Heart left ventricle (tissue), 13 donors: Measurements from ENCODE around the gene GRK3.

Experiments
- CTCF ChIP-seq, 12 donors: fragments of 200-600 bp; sonication (generic) in 4 of 12; IDR thresholded peaks; one replicate each; pipeline versions ENCODE4 v1.5.0 to v1.8.0; 2018 to 2022; ENCODE audit warnings: antibody characterized with exemption in 12 of 12, mild to moderate bottlenecking in 5 of 12
- POLR2A ChIP-seq, 2 donors: fragments of 450-650 bp; IDR thresholded peaks; one replicate each; pipeline ENCODE4 v1.6.1; 2017; ENCODE audit warnings: antibody characterized with exemption in 2 of 2, mild to moderate bottlenecking in 2 of 2, moderate library complexity in 2 of 2
- donor health status: ischemic (EF 13 %, LVEDD 7.1; RV severe dilation, severe dysfunction).
- donor health status: DM: no; HTN: yes; CAD: no.
- donor health status: DM: no; HTN: no; CAD: no.
- donor health status: ischemic (EF 25% LVEDD 6.9; RV normal size, moderate dysfunction).
- donor health status: ischemic (EF 25% LVEDD 5.7; RV mildly dilated, moderate dysfunction).
- donor health status: ischemic (EF 35%, LVEDD 5.7; RV mildly dilated, moderate dysfunction).
- donor health status: nonischemic (EF 11% LVEDD 7.7; RV severe dilation, severe dysfunction).
- donor health status: DM: yes; HTN: yes; CAD: no.
- donor health status: PGD.
- donor health status: ischemic (EF 29% LVEDD 5.4; RV normal size, mild dysfunction).
- donor health status: nonischemic (EF 23%, LVEDD 6.1; RV moderate dilation, normal function).

GRCh38 chr22:25563761-25564319 lies 635 bp upstream of the GRK3 start:
- TF ChIP-seq CTCF (IDR thresholded peaks at IDR 0.05): no peak
- TF ChIP-seq POLR2A (IDR thresholded peaks at IDR 0.05): no peak
